ENCODE data around the gene KIRREL3.

The KIRREL3 gene

DNA sequence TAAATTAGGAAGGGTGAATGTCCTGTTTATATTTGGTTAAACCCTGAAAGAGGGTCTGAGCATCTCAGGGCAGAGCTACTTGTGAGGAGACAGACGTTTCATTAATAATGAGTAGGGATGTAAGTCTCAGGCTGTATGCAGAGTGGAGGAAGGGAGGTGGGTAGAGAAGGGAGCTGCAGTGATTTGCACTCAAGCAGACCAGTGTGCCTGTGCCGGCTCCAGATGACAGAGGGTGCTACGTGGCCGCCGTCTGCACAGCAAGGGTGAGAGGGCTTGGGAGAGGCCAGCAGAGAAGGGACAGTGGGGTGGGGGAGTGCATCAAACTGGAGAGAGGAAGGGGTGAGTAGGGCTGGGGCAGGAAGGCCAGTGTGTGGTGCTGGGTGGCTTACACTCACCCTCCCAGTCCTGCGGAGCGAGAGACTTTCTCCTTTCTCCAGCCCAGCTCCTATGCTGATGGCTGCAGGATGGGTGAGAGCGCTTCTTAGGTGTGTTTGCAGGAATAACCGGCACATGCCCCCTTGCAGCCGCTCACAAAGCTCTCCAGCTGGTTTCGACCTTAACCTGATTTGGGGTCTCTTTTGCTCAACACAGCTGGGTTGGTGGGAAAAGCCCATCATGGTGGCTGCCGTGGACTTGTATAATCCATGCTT is 514.5 kb downstream of the KIRREL3 start:
- no peak overlapping the region for H3K4me3 ChIP-seq (ENCODE audit: low read length)
- no peak for DNase-seq (ENCODE audit: low read depth)
- TF ChIP-seq, protein P1, sequence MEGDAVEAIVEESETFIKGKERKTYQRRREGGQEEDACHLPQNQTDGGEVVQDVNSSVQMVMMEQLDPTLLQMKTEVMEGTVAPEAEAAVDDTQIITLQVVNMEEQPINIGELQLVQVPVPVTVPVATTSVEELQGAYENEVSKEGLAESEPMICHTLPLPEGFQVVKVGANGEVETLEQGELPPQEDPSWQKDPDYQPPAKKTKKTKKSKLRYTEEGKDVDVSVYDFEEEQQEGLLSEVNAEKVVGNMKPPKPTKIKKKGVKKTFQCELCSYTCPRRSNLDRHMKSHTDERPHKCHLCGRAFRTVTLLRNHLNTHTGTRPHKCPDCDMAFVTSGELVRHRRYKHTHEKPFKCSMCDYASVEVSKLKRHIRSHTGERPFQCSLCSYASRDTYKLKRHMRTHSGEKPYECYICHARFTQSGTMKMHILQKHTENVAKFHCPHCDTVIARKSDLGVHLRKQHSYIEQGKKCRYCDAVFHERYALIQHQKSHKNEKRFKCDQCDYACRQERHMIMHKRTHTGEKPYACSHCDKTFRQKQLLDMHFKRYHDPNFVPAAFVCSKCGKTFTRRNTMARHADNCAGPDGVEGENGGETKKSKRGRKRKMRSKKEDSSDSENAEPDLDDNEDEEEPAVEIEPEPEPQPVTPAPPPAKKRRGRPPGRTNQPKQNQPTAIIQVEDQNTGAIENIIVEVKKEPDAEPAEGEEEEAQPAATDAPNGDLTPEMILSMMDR (conservative IDR thresholded peaks at IDR 0.05; ENCODE audit: low read length), result no peak

DNA sequence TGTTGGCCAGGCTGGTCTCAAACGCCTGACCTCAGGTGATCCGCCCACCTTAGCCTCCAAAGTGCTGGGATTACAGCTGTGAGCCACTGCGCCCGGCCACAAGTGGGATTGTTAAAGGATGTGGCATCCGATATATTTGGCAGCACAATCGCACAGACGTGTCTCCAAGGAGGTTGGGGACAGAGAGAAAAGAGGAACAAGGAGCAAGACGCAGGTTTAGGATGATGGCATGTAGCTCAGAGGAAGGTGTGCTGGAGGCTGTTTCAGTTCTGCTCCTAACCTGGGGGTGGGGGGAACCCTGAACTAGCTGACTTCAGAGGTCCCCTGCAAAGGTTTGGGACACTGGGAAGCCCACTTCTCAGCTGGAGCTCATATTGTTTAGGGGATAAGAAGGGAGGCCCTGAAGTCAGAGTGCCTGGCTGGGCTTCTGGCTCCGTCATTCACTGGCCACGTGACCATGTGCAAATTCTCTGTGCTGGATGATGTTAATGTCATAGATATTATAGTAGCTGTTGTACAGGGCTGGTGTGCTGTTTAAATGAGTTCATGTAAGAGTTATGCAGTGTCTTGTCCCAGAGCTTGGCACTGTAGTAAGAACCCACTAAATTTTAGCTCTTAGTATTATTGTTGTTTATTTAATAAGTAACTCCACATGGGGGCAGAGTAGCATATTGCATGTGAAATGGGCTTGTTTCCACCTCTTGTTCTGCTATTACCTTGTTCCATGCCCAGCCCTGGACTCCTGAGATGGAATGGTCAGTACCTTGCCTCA is 515.4 kb downstream of the KIRREL3 start:
- no peak overlapping the region for H3K4me3 ChIP-seq (ENCODE audit: low read length)
- TF ChIP-seq, protein P1 (conservative IDR thresholded peaks at IDR 0.05; ENCODE audit: low read length), result peak; percentile 33
- DNase-seq (ENCODE audit: low read depth), result peak; percentile 78

DNA sequence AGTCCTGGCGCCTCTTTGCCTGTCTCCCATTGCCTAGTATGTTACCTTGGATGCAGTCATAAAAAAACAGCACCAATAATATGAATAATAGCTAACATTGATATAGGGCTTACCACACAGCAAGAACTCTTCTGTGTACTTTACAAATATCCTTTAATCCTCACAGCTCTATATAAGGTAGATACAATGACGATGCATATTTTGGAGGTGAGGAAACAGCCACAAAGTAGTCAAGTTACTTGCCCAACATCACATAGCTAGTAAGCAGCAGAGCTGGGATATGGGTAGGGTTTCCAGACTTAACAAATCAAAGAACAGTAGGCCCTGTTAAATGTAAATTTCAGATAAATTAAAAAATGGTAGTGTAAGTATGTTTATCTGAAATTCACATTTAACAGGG is 516.3 kb downstream of the KIRREL3 start:
- no peak overlapping the region for H3K4me3 ChIP-seq (ENCODE audit: low read length)
- TF ChIP-seq, protein P1 (conservative IDR thresholded peaks at IDR 0.05; ENCODE audit: low read length), result no peak
- DNase-seq (ENCODE audit: low read depth), result peak; percentile 72

DNA sequence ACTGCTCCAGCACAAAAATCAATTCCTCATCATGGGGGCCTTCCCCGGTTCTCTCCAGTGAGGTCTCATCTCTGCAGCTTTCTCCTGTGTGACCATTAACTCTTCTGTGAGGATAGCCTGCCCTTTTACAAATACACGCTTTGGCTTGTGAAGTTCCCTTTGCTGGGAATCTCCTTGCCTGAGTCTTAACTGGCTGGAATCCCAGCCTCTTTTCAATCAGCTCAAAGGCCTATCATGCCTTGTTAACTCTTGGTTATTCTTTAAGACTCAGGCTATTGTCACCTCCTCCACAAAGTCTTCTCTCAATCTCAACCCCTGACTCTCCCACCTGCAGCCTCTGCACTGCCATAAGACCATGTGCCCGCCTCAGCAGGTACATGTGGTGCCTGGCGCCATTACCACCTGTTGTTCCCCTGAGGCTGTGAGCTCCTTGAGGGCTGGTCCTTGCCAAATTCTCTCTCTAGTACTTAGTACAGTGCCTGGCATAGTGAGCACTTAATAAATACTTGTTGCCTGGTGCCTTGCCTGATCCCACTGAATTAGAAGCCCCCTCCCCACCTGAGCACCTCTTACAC is 516.9 kb downstream of the KIRREL3 start:
- no peak for DNase-seq (ENCODE audit: low read depth)
- no peak overlapping the region for H3K4me3 ChIP-seq (ENCODE audit: low read length)
- TF ChIP-seq, protein P1 (conservative IDR thresholded peaks at IDR 0.05; ENCODE audit: low read length), result no peak

DNA sequence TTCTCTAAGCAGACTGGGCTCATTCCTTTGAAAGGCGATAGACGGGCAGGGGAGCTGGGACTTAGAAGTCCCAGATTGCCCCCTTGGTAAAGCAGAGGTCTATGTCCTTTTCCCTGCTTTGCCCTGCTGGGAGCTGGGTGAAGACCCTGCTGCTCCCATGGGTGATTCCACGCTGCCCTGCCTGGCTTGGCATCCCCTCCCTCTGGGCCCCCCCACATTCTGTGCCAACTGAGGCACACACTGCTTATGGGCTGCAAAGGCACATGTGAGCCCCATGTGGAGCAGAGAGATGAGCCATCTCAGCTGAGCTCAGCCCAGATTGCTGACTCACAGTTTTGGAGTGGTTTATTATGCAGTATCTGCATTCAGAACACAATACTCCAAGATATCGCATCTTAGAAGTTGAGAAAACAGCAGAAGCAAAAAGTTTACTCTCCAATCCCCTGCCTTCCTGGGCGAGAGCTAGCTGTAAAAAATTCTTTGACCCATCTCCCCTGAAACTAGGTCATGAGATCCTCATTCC is 517.9 kb downstream of the KIRREL3 start:
- H3K4me3 ChIP-seq (ENCODE audit: low read length), result no peak overlapping the region
- no peak for DNase-seq (ENCODE audit: low read depth)
- TF ChIP-seq, protein P1 (conservative IDR thresholded peaks at IDR 0.05; ENCODE audit: low read length), result no peak

DNA sequence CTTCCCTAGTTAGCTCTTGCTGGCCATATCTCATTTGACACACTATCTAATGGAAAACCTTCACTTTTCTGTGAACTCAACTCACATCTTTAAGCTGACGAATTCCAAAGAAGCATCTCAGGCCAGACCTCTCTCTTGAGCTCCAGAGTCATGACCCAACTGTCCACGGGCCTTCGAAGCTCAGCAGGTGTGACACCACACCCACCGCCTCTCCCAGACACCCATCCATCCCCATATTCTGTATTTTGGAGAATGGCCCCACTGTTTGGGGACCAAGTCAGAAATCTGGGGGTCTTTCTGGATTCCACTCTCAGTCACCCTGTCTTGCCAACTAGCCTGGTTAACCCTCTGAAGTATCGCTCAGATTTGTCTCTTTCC is 519.3 kb downstream of the KIRREL3 start:
- H3K4me3 ChIP-seq (ENCODE audit: low read length), result no peak overlapping the region
- TF ChIP-seq, protein P1 (conservative IDR thresholded peaks at IDR 0.05; ENCODE audit: low read length), result no peak; the same call in 1 of the 2 replicates

More for the DNA sequence above, 519.3 kb downstream of the KIRREL3 start:
- no peak for DNase-seq (ENCODE audit: low read depth)

All from AG10803 (cell line).